NCI-H345 (cell line): ENCODE results near the gene OR51M1.
A peak's percentile ranks its signal among the peaks of the same experiment; 100 is the strongest.
"Not testable (repeated sequence)": the region's sequence is repeated elsewhere in the genome, so short reads cannot be mapped to it uniquely, and the experiment has no call there.

Experiments used
- DNase-seq: peaks from one replicate; lab custom pipeline; 2025; lab: John Stamatoyannopoulos, UW

Gene OR51M1, protein sequence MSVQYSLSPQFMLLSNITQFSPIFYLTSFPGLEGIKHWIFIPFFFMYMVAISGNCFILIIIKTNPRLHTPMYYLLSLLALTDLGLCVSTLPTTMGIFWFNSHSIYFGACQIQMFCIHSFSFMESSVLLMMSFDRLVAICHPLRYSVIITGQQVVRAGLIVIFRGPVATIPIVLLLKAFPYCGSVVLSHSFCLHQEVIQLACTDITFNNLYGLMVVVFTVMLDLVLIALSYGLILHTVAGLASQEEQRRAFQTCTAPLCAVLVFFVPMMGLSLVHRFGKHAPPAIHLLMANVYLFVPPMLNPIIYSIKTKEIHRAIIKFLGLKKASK

DNA sequence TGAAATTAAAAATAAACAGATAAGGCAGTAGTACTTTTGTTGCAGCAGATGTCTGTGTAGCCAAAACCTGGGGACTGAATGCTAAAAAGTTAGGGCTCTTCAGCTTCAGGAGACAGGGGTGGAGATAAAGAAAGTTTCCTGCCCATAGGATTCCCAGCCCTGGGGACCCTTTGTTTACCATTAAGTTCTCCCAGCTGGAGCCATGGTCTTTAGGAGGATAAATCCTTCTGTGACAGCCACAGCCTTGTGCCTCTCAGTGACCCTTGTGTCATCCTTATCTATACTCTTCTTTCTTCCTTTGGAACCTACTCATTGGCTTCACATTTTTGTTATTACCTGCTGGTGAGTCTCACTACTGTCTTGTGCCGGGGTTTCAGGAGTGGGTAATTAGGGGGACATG lies at the start of gene OR51M1:
TSS of gene OR51M1 (plus strand) at position 237 of the 400 bp plus-strand sequence. CDS start 5,587 bp downstream, outside the sequence.
- DNase-seq: no peak

DNA sequence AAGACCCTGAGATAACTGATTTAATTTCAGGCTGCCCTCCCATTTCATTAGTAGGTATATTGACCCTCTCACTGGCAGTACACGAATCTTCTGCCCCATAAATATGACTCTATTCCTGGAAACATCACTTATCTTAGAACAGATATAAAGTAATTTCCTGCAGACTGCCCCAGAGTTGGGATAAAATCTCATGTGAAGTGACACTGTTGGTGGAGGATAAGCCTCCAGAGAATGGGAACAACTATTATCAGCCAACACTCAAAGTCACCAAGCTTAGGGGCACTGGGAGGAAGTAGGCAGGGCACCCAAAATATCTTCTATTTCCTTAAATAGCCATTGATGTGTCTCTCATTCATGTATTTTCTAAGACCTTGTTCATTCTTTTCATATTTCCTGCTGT lies 48.4 kb upstream of the OR51M1 start:
- no peak for DNase-seq

DNA sequence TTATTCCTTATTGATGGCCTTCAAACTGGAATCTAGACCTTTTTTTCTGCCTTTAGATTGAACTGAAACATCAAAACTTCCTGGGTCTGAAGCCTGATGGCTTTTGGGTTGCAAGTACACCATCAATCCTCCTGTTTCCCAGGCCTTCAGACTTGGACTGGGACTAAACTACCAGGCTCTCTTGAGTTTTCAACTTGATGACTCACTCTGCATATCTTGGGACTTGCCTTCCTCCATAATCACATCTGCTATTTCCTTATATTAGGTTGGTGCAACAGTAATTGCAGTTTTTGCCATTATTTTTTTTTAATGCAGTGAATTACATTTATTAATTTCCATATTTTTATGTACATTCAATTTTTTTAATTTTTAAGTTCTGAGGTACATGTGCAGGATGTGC lies 47.3 kb upstream of the OR51M1 start:
- DNase-seq: no peak

DNA sequence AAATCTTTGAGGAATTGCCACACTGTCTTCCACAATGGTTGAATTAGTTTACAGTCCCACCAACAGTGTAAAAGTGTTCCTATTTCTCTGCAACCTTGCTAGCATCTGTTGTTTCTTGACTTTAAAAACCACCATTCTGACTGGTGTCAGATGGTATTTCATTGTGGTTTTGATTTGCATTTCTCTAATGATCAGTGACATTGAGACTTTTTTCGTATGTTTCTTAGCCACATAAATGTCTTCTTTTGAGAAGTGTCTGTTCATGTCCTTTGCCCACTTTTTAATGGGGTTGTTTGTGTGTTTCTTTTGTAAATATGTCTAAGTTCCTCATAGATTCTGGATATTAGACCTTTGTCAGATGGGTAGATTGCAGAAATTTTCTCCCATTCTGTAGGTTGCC lies 46.4 kb upstream of the OR51M1 start:
- DNase-seq: not testable (repeated sequence)

DNA sequence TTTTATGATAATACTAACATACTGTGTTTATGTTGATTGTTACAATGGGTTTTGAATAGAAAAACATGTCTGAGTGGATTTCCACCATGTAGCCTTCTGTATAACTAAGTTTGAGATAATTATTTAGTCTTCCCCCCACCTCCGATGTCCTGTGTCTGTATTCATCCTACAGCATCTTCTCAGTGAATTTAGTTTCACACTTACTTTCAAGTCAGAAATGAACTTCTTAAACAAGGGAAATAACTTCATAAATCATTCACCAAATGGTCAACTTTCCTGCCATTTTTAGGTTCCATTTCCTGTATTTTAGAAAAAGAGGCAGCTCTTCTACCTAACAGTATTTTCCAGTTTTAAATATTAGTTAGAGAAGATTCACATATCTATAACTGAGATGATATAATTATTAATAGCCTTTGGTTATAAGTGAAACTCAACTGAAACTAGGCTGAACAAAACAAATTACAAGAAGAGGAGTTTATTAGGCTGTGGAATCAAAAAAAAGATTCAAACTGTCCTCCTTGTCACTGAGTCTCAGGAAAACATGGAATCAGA lies 43.8 kb upstream of the OR51M1 start:
- DNase-seq: no peak

DNA sequence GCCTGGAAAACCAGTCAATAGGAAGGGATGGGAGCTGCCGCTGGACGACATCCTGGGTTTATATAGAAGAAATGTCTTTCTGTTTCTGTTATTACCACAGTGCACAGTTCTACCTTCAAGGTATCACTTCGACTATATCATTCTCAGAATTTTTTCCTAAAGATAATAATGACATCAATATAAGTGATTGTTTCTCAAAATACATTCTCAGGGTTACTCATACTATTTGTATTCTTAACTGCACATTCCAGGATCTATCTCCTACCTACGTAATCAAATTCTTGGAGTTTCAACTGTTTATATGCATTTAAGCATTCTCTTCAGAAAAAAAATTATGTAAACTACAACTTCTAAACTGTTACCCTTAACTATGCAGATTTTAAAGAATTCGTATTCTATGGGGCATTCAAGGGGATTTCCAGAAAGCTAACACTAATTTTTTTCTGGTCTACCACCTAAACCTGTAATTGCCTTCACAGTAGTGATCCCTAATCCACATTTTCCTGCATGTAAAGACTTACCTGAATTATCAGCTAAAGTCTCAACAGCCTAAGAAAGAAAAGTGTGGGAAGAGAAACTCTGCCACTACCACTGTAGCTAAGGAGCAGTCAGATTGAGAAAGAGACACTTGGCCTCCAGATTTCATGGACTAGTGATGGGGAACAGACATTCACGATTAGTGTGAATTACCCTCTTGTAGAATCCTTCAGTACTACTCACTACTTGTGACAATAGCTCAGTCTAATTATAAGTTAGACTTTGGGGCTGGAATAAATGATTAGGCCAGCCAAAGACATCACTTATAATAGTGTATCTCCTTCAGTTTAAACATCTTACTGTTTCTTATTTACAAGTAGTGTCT lies 39.9 kb upstream of the OR51M1 start, which contains the start of gene OR51B5:
TSS of gene OR51B5 (minus strand) at position 51 of the 862 bp plus-strand sequence. CDS start at position 51, 0 bp downstream.
- no peak for DNase-seq

DNA sequence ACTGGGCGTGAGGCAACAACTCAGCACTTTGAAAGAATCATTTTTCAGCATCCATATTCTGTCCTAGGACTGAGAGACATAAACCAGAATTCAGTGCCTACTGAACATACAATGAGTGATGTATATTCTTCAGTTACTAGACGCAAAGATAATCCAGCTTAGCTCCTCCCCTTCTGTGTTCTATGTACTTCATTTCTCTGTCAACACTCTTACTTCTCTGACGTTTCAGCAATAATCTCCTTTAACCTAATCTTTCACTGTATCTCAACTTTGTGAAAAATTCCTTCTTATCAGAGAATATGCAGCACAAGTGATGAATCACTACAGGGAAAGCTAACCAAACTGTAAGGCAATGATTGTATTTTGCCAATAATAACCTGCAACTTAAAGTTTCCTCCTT lies 37.8 kb upstream of the OR51M1 start:
- DNase-seq: no peak

DNA sequence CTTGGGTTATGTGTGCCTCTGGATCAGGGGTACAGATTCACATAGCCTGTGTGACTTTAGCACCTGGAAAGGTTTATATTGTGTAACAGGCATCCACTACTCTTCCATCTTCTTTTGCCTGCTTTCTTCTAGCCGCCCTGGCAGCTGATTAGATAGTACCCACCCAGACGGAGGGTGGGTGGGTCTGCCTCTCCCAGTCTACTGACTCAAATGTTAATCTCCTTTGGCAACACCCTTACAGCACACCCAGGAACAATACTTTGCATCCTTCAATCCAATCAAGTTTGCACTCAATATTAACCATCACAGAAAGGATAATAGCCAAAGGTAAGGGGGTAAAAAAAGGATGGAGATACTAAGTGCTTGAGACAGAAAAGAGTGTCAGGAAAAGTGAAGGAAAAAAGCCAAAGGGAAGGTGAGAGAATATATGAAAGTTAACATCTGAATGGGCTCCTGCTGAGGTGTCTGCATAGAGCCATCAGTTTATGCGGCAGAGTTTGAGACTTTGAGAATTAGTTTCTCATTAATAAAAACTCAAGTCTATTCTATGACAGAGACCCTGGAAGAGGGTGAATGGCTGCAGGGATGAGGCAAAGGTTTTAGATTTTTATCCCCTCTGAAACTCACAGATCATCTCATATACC lies 34.9 kb upstream of the OR51M1 start:
- DNase-seq: no peak

DNA sequence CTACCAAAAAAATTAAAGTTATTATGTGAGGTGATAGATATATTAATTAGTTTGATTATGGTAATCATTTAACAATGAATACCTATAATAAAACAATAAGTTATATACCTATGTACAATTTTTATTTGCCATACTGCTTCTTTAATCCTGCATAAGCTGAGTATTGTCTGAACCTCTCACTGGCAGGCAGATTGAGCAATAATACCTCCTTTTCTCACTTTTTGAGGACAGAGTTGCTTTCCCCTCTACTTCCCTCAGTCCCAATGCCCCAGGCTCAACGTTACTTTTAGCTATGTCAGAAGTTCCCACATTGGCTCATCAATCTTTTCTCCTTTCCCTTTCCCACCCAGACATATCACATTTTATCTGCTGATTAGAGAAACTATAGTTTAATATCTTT lies 34.1 kb upstream of the OR51M1 start:
- DNase-seq: no peak

DNA sequence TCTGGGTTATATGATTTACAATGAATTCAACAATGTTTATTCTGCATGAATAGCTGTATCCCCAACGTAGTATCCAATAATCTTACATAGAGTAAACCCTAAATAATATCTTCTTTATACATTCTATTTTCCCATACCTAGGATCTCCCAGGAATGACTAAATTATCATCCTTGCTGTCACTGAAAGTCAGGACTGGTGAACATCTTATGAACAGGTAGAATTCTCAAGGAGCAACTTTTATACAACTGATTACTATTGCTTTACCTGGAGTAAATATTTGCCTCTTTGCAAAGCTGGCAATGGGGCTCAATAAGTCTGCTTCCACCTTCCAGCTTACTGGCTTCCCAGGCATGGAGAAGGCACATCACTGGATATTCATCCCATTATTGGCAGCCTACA lies 32.4 kb upstream of the OR51M1 start, which contains the start of gene OR51B6:
TSS of gene OR51B6 (plus strand) at position 301 of the 400 bp plus-strand sequence. CDS start at position 301, 0 bp downstream.
- no peak for DNase-seq

DNA sequence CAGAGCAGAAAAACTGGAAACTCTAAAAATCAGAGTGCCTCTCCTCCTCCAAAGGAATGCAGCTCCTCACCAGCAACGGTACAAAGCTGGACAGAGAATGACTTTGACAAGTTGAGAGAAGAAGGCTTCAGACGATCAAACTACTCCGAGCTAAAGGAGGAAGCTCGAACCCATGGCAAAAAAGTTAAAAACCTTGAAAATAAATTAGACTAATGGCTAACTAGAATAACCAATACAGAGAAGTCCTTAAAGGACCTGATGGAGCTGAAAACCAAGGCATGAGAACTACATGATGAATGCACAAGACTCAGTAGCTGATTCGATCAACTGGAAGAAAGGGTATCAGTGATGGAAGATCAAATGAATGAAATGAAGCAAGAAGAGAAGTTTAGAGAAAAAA lies 27.6 kb upstream of the OR51M1 start:
- not testable (repeated sequence) for DNase-seq

DNA sequence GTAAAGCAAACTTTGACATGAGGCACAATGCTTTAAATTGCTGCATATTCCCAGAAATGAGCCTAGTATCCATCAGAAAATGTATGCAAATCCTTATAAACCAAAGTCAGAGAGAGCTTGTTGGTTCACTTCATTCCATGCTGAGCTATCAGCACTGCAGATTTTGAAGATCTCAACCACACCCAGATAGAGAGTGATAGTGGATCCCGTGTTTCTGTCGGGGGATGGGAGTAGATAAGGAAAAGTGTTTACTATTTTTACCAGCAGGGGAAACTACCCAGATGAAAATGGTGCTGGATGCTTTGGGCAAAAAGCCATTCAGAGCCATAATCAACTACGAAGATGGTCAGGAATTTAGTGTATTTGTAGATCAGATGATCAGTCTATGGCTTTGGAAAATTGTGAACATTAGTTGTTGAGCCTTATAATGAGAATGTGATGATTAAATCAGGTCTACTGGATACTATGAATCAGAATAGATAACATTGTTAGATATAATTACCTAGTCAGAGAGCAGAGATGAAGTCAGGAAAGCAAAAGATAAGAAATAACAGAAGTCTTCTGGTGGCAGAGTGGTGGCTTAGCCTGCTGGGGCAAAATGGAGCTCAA lies 21.5 kb upstream of the OR51M1 start:
- DNase-seq: no peak

DNA sequence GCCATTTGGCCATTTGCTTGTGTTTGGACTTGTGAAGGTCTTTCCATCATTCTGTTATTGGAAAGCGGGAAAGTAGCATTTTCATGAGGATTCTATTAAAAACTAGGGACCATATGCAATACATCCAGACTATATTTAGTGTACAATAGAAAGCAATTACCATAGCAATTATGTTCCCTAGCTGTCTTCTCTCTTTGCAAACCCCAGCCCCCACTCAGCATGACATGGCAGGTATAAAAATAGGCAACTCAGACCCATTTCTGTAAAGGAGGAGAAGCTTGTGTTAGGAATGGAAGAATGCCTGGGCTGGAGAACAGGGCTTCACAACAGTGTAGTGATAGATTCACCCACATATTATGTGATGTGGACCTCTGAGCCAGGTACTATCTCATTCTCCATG lies 19.9 kb upstream of the OR51M1 start:
- no peak for DNase-seq

DNA sequence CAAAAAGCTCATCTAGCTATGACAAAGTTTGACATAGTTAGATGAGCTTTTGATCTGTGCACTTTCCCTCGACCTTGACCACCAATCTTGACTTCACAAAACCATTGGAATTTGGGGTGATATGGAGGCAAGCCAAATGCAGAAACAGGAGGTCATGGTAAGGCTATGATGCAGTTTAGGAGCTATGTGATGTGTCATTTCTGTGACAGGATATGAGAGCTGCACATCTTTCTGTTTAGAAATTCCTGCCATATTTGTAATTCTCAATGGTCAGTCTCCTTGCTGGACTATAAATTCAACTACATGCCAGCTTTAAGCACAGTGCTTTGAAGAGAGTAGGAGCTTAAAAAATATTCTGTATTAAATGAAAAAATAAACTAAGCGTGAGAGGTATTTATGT lies 19.4 kb upstream of the OR51M1 start:
- DNase-seq: no peak

DNA sequence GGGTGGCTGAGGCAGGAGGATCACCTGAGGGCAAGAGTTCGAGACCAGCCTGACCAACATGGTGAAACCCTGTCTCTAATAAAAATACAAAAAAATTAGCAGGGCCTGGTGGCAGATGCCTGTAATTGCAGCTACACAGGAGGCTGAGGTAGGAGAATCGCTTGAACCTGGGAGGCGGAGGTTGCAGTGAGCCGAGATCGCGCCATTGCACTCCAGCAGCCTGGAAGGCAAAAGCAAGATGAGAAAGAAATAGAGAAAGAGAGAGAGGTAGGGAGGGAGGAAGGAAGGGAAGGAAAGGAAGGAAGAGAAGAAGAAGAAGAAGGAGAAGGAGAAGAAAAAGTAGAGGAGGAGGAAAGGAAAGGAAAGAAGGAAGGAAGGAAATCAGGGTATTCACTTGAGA lies 17.2 kb upstream of the OR51M1 start:
- not testable (repeated sequence) for DNase-seq

DNA sequence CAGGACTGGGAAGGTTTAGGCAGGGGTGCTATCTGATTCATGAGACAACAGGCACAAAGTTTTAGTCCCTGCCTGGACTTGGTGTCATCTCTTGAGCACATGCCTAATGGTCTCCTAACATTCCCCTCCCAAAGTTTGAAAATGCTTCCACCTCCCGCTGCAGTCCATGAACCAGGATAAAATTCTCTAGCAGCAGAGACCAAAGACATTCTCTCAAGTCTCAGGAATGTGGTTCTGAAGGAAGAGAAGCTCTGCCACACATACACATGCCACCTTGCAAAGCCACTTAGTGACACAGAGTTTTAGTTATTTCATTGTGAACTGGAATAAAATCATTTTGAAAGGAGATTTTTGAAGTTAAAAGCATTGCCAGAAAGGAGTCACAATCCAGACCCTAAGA lies 16.8 kb upstream of the OR51M1 start:
- no peak for DNase-seq

DNA sequence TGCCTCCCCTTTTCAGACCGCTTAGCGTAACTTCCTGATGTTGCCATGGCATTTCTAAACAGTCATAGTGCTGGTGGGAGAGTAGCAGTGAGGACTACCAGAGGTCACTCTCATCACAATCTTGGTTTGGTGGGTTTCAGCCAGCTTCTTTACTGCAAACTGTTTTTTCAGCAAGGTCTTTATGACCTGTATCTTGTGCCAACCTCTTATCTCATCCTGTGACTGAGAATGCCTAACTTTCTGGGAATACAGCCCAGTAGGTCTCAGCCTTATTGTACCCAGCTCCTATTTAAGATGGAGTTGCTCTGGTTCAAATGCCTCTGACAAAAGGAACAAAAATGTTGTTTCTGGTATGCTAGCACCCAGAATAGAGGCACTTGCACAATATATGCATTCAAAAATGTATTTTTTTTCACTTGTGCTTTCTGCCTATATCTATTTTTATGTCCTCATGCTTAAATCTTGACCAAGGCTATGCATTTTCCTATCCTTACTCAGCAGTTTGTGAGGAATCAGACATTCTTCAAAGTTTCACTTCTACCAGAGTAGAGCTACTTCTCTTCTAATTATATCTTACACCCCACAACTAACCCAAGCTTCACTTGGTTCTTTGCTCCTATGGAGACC lies 16.1 kb upstream of the OR51M1 start:
- DNase-seq: no peak

DNA sequence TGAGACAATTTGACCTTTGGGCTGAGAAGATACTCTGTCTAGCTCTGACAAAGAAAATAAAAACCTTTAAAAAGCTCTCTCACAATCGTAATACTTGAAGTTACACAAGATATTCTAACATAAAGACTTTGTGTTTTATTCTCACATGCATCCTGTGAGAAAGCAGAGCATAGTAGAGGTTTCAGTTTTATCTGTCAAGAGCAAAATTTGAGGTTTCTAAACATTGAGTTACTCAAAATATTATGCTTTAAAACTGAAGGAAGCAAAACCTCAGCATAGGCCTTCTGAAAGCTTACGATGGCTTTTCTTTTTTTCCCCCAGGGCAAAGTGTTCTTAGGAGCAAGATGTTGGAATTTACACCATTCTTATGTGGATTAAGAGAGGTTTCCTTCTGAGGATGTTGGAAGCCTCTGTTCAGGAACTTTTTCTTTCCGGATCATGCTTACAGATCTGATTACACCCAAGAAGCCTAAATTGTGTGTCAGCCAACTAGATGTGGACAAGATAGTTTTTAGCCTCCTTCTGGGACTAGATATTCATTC lies 15.0 kb upstream of the OR51M1 start:
- no peak for DNase-seq

DNA sequence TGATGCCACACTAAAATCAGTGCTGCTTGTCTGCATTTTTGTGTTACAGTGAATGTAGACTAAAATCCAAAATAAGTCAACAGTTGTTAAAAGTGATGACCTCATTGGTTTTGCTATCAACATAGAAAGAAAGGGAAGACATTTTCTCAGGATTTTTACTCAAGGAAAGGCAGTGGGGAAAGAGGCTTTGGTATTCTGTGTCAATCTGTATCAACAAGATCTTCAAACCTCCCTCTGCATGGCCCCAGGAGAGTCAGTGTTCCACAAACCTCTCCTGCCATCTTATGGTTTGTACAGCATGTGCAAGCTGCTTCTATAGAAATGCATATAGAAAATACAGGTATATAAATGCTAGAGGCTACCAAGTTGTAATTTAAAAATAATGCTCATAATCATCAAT lies 13.8 kb upstream of the OR51M1 start:
- DNase-seq: peak; percentile 7

DNA sequence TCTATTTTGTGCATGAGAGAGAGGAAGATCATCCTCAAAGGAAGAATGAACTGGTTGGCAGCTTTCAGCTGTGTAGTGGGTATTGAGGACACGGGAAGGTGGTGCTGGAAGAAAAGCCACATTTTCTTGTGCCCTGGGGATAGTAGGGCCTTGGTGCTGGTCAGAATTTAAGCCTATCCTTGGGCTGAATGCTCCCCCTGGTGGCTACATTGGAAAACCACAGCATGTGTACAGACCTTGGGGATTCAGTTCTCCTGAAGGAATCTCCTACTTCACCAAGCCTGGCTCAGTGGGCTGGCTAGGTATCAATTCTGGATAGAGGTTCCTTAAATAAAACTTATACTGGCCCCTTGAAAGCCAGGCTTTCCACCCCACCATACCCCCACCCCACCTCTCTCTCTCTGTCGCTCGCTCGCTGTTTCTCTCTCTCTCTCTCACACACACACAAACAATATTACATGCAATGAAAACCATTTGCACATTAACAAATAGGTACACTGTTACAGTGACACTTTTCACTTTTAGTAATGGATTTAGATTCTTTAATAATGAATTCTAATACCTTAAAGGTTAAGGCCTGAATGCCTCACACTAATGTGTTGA lies 2.8 kb upstream of the OR51M1 start:
- DNase-seq: peak; percentile 64

DNA sequence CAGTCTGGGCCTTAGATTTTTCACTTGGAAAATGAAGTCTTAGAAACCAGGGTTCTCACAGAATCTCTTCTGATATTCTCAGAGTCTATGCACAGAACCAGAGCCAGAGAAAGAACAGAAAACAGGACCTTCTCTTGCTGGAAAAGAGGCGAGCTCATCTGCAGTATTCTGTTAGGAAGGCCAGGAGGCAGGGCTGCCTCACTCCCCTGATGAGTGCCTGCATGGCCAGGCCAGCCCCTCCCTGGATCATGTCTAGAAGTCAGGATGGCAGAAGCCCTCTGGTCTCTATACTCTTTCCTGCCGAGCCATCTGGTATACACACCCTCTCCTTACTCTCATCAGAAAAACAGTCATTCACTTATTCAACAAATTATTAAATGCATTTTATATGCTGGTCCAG lies 723 bp downstream of the OR51M1 start:
- no peak for DNase-seq
